GM19397 (cell line): ENCODE results near the gene NETO2.

Experiments
- ATAC-seq: cut with Tn5 transposase; IDR thresholded peaks from one replicate; pipeline ENCODE4 v1.9.1; 2021; ENCODE audit warnings: mild to moderate bottlenecking, moderate library complexity; ENCODE audit not compliant: unreplicated experiment

The NETO2 gene

GRCh38 chr16:47047524-47048203, 96.1 kb downstream of the NETO2 start:
- ATAC-seq: no peak

- ATAC-seq: peak; percentile 40
Measured at GRCh38 chr16:47046726-47047523, 96.8 kb downstream of the NETO2 start.

- no peak for ATAC-seq
Measured at GRCh38 chr16:47045459-47045858, 98.3 kb downstream of the NETO2 start.

- ATAC-seq: no peak
Measured at GRCh38 chr16:47045023-47045422, 98.7 kb downstream of the NETO2 start.

- no peak for ATAC-seq
Measured at GRCh38 chr16:47043970-47044684, 99.6 kb downstream of the NETO2 start.

GRCh38 chr16:47043200-47043599, 100.5 kb downstream of the NETO2 start:
- ATAC-seq: no peak

- ATAC-seq: peak; percentile 94
Measured at GRCh38 chr16:47037746-47038458, 105.8 kb downstream of the NETO2 start.

GRCh38 chr16:47037396-47037745, 106.4 kb downstream of the NETO2 start:
- ATAC-seq: peak; percentile 41

- no peak for ATAC-seq
Measured at GRCh38 chr16:47036201-47036600, 107.5 kb downstream of the NETO2 start.

GRCh38 chr16:47035436-47035835, 108.3 kb downstream of the NETO2 start:
- ATAC-seq: no peak

GRCh38 chr16:47034455-47034854, 109.3 kb downstream of the NETO2 start:
- no peak for ATAC-seq

- no peak for ATAC-seq
Measured at GRCh38 chr16:47033176-47033575, 110.6 kb downstream of the NETO2 start.

GRCh38 chr16:47029724-47030123, 114.0 kb downstream of the NETO2 start:
- ATAC-seq: no peak

GRCh38 chr16:47028767-47029377, 114.9 kb downstream of the NETO2 start:
- ATAC-seq: no peak
